Measurements from ENCODE around the gene HMOX1. TPM values are rescaled to one million over a fixed set of nuclear protein-coding genes. Genes with fewer than 3 reads are reported as not detected.

The HMOX1 gene
- total and polyA plus RNA-seq, 2 of the 13 experiments (the other 11 are each of a cell fraction or from before 2014, with no cell fraction given) = 53.6 to 67.4 TPM

- H3K4me1 ChIP-seq (ENCODE audit: insufficient read depth, low read length) = peaks cover 91% of the 10 kb centered on the region
- ChIA-PET POLR2A (interaction anchor here (1.0 kb wide), 1 partner anchor 19 kb away, joined by 3 read pairs; no protein-coding TSS in a partner anchor), CTCF (ENCODE audit: low intra/inter-chr PET ratio, low total read pairs) (no interaction called here)
- DNase-seq (ENCODE audit: low spot score) (no peak), FAIRE-seq (no peak), ATAC-seq (no peak)
- H3K4me3 ChIP-seq (replicated peaks in 1 of 3; ENCODE audit: insufficient read depth in 1 of 3, low read depth in 2 of 3, low read length in 3 of 3) = no peak overlapping the region
- in situ Hi-C loops (cut with HindIII; ENCODE audit: extremely low pct_ligation_motif_present, low pct_unique_long_range_greater_than_20kb) (no loop called here), intact Hi-C loops (cut with micrococcal nuclease; ENCODE audit: unreplicated experiment) (no loop called here)
- WGBS (ENCODE audit: low lambda C conversion rate) = 51% methylated on average over 2 of the region's 2 CpGs
- no peak overlapping the region for H3K27ac ChIP-seq (ENCODE audit: extremely low read length, insufficient read depth, low read length)
- no TSS peak for BruUV-seq (replicated peaks)
- no peaks in the 10 kb centered on the region for H3K79me2 ChIP-seq (ENCODE audit: insufficient read depth, low read length)
- no peaks in the 10 kb centered on the region for H3K27me3 ChIP-seq (ENCODE audit: control insufficient read depth in 1 of 2, insufficient read depth in 2 of 2, low read length in 2 of 2)
- H3K4me2 ChIP-seq (ENCODE audit: low read depth, low read length) = no peak overlapping the region
- no peak overlapping the region for H2AFZ ChIP-seq (ENCODE audit: low read length)
- no peaks in the 10 kb centered on the region for H3K9me3 ChIP-seq (ENCODE audit: low read length)
- no peak overlapping the region for H3K9ac ChIP-seq (ENCODE audit: insufficient read depth, low read depth, low read length)
- TF ChIP-seq RFXAP (CRISPR knock-in tag; IDR thresholded peaks at IDR 0.05; ENCODE audit: borderline replicate concordance) = no peak
- TF ChIP-seq ONECUT2 (CRISPR knock-in tag; IDR thresholded peaks at IDR 0.05) = no peak
- TF ChIP-seq PPARG (CRISPR knock-in tag; conservative IDR thresholded peaks at IDR 0.05) = no peak
- TF ChIP-seq ETV6 (CRISPR knock-in tag; conservative IDR thresholded peaks at IDR 0.05) = no peak
- TF ChIP-seq RBM39 (IDR thresholded peaks at IDR 0.05; ENCODE audit: low read depth, low read length, poor library complexity, severe bottlenecking) = no peak
- no peak for TF ChIP-seq ZNF577 (CRISPR knock-in tag; IDR thresholded peaks at IDR 0.05; ENCODE audit: borderline replicate concordance, low read depth)
- no peak for TF ChIP-seq CENPX (CRISPR knock-in tag; IDR thresholded peaks at IDR 0.05)
- no peak for TF ChIP-seq ZNF839 (CRISPR knock-in tag; IDR thresholded peaks at IDR 0.05; ENCODE audit: borderline replicate concordance)
- no peak for TF ChIP-seq FOSL1 (CRISPR knock-in tag; IDR thresholded peaks at IDR 0.05; ENCODE audit: borderline replicate concordance)
- no peak for TF ChIP-seq KLF15 (CRISPR knock-in tag; IDR thresholded peaks at IDR 0.05; ENCODE audit: borderline replicate concordance)
- no peak for TF ChIP-seq TFDP1 (CRISPR knock-in tag; IDR thresholded peaks at IDR 0.05; ENCODE audit: borderline replicate concordance)
- H4K20me1 ChIP-seq (ENCODE audit: insufficient read depth, low read length) = no peaks in the 10 kb centered on the region
- no peaks in the 10 kb centered on the region for H3K36me3 ChIP-seq (replicated peaks in 1 of 2; ENCODE audit: control insufficient read depth in 1 of 2, insufficient read depth in 2 of 2, low read length in 2 of 2)
Measured at GRCh38 chr22:35369996-35370395, 10.9 kb upstream of the HMOX1 start.
